C1 segment of cervical spinal cord (tissue), 14 donors: ENCODE results near the gene LRRC49.
"Not testable (repeated sequence)": the region's sequence is repeated elsewhere in the genome, so short reads cannot be mapped to it uniquely, and the experiment has no call there.

Source experiments
- DNase-seq, 14 donors: peaks; one replicate each; lab custom pipeline; 2025; lab: John Stamatoyannopoulos, UW

LRRC49 gene

GRCh38 chr15:70920981-70921696 lies 28.5 kb downstream of the LRRC49 start:
- DNase-seq, result no peak

GRCh38 chr15:70922119-70922518 lies 29.5 kb downstream of the LRRC49 start:
- DNase-seq, result no peak

GRCh38 chr15:70923311-70924080 lies 30.9 kb downstream of the LRRC49 start:
- DNase-seq, result no peak

GRCh38 chr15:70926914-70927313 lies 34.3 kb downstream of the LRRC49 start:
- not testable (repeated sequence) for DNase-seq

- no peak for DNase-seq
These were observed 39.2 kb downstream of the LRRC49 start for GRCh38 chr15:70931821-70932220.

- DNase-seq, result no peak
These were observed 39.8 kb downstream of the LRRC49 start for GRCh38 chr15:70932397-70932796.

DNA sequence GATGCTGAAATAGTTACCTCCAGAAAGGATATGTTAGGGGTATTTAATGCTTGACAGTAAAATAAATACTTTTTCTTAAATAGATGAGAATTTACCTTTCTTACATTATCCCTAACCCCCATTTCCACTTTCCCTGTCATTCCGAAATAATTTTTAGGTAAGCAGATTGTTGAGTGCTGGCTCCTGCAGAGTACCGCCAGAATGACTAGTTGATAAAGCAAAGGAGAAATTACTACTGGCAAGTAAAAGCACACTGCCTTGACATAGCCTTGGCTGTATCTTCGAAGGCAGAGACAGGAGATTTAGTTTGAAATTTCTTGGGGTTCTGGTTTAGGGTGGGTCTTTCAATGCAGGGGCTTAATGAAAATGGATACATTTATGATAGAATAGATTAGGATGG lies 40.8 kb downstream of the LRRC49 start:
- DNase-seq, result peak in 1 of 14 donors; percentile 37

DNA sequence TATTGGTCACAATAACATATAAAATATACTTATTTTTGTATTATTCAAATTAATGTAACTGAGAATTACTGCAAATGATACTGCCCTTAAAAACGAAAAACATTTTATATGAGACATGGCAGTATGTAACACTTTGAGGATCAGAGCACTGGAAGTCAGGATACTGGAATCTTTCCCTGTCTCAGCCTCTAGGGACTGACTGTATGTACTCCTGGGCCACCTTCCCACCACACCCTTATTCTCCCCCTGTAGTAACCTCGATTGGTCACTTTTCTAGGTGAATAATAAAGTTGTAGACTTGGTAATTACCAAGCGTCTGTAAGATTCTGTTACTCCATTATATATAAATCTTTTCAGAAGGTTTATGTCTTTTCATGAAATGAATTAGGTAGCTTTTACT lies 43.0 kb downstream of the LRRC49 start:
- DNase-seq, result no peak

GRCh38 chr15:70936326-70936725 lies 43.7 kb downstream of the LRRC49 start:
- DNase-seq, result peak in 1 of 14 donors; percentile 71

GRCh38 chr15:70943285-70943684 lies 50.7 kb downstream of the LRRC49 start:
- not testable (repeated sequence) for DNase-seq

DNA sequence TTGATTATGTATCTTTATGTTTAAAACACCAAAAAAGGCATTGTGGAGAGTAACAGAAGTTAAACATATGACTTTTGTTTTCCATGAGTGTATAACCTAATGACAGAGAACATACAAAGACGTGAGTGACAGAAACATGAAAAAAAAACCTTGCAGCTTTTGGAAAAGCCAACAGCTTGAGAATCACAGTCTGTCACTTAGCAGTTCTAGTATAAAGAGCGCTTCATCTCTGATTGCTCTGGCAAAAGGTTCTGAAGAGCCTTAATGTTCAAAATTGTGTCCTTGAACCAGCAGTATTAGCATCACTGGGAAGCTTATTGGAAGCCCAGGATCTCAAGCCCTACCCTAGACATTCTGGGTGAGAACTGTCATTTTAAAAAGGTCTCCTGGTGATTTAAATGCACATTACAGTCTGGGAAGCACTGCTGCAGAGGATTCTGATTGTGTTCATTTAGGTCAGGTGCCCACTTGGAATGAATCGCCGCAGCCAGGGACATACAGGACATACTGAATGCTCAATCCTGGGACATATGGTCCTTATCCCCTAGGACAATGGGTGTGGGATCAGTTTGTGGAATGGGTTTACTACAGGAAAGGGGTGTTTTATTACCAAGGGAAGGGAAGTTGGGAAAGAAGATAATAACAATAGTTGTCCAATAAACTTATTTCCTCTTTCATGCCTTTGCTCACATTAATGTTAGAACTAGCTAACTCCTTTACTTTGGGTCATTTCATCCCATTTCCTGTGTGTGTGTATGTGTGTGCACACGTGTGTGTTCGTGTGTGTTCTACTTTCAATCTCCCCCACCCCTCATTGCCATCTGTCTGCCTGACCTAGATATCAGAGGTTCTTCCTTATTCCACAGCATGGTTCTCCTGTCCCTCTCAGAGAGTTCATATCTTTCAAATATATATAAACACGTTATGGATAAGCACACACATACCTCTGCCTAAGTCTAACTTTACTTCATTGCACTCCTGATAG lies 55.0 kb downstream of the LRRC49 start:
- peak in 1 of 14 donors; percentile 82 for DNase-seq

- DNase-seq, result no peak
These were observed 58.3 kb downstream of the LRRC49 start for GRCh38 chr15:70950953-70951352.

DNA sequence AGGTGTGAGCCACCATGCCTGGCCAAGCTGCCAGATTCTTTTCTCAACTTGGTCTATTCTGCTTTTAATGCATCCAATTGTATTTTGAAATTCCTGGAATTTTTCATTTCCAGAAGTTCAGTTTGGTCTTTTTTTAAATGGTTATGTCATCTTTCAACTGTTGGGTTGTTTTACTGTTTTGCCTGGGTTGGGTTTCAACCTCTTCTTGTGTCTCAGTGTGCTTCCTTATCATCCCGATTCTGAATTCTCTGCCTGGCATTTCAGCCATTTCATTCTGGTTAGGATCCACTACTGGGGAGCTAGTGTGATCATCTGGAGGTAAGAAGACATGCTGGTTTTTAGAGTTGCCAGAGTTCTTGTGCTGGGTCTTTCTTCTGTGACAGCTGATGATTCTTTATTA lies 61.5 kb downstream of the LRRC49 start:
- no peak for DNase-seq

DNA sequence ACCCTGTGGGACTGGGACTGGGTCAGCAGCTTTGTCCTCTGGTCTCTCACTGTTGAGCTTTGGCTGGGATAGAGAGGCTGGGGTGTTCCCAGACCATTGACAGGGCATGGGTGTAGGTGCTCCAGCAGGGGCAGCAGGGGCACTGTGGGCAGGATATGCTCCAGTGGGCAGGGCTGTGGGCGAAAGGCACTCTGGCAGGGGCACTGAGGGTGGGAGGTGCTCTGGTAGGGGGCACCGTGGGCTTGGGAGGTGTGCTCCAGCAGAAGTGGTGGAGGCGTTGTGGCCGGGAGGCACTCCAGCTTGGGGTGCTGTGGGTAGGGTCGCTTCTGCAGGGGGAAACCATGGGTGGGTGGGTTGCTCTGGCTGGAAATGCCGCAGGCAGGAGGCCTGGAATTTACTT lies 62.1 kb downstream of the LRRC49 start:
- no peak for DNase-seq

DNA sequence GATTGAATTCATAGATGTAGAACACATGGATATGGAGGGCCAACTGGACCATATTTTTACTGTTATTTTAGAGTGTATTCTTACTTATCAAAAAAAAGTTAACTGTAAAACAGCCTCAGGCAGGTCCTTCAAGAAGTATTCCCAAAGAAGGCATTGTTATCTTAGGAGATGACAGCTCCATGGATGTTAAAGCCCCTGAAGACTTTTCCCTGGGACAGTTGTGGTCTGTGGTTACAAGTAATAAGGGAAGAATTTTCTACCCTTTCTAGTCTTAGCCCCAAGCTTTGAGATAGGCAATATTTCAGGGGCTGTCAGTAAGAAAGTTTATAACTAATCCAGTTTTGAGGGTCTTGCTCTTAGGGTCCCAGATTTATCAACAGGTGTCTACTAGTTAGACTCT lies 62.5 kb downstream of the LRRC49 start:
- DNase-seq, result no peak

DNA sequence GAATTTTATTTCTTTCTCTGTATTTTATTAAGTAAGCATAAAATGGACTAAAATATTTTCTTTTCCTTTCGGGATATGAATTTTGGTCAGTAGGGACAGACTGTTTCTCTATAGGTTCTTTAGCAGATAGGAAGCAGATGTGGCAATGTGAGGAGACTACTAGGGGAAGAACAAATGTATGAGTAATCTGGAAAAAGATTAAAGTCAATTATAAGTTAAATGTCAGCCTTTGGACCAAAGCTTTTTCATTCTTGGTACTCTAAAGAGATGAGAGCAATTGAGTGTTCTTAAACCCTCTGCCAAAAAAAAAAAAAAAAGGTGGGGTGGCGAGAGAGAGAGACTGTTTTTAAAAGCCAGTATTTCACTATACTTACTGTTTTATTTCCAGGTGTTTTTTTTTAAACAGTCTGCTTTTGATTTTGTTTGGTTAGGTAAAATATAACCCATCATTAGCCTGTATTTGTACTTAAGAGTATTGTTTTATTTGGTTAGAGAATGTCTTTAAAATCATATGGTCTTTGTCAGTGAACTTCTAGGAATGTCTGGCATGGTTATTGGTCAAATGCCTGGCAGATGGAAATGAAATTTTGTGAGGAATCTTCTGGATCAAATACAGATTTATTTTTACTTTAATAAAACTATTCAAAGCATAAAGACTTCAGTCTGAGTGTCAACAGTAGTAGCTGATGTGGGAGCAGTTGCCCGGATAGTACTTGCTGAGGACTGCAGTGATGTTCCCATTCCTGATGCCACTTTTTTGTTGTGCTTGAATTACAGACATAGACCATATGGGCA lies 63.8 kb downstream of the LRRC49 start:
- no peak for DNase-seq

GRCh38 chr15:70962084-70962483 lies 69.5 kb downstream of the LRRC49 start:
- DNase-seq, result no peak

- no peak for DNase-seq
These were observed 70.6 kb downstream of the LRRC49 start for GRCh38 chr15:70963199-70963598.

GRCh38 chr15:70964058-70964457 lies 71.4 kb downstream of the LRRC49 start:
- no peak for DNase-seq

DNA sequence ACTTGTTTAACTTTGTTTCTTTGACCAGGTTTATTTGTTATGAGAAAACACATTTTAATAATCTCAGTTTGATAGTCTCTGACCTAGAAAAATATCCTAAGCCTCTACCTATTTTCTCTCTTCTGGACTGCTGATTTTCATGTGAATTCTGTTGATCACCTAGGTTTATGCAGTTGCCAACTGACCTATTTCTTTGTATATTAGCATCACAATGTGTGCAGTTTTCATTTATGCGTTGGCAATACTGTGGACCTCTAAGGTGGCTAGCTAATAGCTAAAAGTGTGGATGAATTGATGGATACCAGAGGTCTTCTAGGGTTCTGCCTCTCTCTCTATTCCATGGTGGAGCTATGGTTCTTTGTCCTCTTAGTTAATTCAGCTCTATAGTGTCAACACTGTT lies 72.1 kb downstream of the LRRC49 start:
- peak in 1 of 14 donors; percentile 43 for DNase-seq

DNA sequence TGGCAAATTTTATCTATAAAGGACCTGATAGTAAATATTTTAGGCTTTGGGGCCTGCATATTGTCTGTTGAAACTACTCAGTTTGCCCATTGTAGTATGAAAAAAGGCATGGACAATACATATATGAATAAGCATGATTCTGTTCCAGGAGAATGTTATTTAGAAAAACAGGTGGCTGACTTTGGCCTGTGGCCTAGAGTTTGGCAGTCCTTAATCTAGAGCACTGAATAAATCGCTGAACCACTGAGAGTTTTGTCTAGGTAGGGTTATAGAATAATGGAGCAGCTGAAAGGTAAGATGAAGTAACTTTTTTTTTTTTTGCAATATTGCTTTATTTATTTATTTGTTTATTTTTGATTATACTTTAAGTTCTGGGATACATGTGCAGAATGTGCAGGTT lies 75.0 kb downstream of the LRRC49 start:
- DNase-seq, result peak in 1 of 14 donors; percentile 68
